GM21723 (cell line): ENCODE data around the gene NOXO1.
A peak's percentile ranks its signal among the peaks of the same experiment; 100 is the strongest.
"Not testable (repeated sequence)": the region's sequence is repeated elsewhere in the genome, so short reads cannot be mapped to it uniquely, and the experiment has no call there.

Experiments used
- ATAC-seq: cut with Tn5 transposase; IDR thresholded peaks from one replicate; pipeline ENCODE4 v1.9.1; 2021; ENCODE audit warnings: mild to moderate bottlenecking, moderate library complexity; ENCODE audit not compliant: unreplicated experiment

The NOXO1 gene

DNA sequence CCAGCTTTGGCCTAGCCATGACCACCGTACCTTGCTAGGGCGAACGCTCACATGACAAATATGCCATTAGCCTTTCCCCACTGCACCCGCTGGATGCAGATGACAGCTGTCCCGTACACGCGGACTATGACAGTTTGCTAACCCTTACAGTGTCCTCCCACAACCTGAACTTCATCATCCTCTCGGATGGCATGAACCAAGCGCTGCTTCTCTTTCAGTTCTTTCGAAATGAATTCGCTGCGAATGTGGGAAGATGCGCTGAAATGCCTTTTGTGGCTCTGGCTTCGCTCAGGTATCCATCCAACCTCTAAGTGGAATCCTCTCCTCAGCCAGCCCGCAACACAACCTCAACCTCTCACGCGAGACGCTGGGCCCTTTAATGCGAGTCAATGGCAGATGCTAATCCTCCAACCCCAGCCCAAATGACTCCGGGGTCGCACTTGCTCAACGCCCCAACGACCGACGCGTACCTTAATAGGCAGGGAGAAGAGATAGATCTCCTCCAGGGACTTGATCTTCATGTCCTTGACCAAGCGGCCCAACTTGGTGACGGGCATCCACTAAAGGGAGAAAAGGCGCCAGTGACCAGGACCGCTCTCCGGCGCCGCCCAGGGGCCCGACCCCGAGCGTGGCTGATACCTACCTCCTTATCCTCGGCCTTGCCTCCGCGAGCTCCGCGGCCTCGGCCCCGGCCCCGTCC is 17.3 kb downstream of the NOXO1 start:
- ATAC-seq: peak; percentile 10

DNA sequence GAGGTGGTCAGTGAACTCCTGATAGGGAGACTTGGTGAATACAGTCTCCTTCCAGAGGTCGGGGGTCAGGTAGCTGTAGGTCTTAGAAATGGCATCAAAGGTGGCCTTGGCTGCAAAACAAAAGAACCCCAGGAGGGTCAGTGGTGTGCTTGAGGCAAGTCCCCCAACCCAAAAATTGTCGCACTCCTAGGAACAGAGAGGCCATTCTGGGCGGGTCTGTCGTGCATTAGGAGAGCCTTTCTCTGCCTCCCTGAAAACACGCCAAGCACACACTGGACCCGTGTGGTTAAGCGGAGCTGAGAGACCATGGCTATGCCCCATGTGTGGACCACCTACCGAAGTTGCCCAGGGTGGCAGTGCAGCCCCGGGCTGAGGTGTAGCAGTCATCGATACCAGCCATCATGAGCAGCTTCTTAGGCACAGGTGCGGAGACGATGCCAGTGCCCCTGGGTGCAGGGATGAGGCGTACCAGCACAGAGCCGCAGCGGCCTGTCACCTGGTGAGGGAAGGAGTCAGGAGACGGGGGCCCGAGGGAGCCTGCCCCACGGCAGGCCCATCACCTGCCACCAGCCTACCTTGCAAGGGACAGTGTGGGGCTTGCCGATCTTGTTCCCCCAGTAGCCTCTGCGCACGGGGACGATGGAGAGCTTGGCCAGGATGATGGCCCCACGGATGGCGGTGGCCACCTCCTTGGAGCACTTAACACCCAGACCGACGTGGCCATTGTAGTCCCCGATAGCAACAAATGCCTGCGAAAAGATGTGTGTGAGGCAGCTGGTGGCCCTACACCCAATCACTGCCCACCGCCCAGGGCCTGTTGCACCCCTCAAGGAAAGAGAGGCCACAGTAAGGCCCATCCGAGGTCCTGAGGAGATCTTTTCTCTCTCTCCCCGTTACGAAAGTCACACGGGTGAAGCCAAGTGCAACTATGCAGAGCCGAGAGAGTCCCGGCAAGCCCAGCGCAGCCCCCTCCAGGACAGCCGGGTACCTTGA is 18.8 kb downstream of the NOXO1 start:
- not testable (repeated sequence) for ATAC-seq

DNA sequence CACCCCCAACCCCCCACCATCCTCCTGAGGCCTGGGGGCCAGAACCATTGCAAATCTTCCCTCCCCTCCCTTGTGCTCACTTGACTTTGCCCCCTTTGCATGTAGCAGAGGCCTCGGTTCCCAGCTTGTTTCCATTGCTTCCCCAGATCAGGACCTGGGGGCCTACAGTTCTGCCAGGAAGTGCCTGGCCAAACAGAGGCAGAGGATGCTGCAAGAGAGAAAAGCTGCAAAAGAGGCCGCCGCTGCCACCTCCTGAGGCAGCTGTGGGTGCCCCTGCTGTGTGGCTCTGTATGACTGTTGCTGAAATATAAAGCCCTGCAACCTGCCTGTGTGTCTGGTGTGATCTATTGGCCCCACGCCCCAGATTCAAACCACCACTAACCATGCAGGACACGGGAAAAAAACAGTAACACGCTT is 19.6 kb downstream of the NOXO1 start:
- ATAC-seq: no peak

DNA sequence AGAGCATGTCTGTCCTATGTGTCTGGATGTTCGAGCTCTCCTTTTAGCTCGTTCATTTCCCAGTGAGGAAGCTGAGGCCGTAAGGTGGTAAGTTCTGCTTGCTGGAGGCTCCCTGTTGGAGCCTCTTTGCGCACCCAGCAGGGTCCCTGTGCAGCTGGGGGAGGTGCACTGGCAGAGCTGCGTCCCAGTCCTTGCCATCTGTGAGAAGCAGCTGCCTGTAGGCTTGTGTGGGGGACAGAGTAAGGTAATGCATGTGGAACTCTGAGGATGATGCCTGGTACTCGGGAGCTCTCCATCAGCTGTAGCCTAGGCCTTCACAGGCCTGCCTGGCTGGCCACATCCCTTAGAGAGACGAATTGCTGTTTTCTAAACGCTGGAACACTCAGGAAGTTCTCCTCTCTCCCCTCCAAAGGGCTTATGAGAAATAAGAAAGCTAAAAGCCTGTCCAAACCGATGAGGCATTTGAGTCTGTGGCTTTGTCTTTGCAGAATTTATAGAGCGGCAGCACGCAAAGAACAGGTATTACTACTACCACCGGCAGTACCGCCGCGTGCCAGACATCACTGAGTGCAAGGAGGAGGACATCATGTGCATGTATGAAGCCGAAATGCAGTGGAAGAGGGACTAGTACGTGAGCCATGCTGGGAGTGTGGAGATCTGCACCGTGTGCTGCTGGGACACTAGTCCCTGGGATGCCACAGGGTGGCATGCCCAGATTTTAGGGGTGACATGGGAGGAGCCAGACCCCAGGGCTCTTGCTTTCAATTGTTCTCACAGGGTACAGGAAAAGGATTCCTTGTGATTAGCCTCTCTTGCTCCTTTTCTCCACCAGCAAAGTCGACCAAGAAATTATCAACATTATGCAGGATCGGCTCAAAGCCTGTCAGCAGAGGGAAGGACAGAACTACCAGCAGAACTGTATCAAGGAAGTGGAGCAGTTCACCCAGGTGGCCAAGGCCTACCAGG is 20.3 kb downstream of the NOXO1 start:
- ATAC-seq: no peak

DNA sequence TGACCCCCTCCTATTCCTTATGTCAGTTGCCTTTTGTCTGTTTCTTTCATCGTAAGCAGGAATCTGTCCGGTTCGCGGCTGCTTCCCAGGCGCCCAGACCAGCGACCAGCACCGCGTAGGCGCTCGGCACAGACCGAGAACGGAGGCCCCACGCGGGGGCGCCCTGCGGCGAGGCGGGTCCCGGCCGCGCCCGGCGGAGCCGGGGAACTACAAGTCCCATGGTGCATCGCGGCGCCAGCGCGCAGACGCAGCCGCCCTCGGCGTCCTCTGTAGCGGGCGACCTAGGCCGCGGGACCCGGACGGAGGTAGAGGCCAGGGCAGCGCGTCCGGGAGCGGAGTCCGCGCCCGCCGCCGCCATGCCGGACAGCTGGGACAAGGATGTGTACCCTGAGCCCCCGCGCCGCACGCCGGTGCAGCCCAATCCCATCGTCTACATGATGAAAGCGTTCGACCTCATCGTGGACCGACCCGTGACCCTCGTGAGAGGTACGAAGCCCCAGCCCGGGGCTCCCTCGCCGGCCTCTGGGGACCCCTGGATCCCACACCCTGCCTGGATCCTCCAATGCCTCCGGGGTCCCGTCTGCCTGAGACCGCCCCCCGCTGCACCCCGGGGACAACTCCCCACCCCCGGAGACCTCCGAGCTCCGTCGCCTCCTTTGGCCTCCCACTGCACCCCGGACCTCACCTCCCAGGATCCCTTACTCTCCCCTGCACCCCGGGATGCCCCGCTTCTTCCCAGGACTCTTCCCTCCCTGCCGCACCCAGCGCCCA is 21.8 kb downstream of the NOXO1 start, which contains the start of gene NDUFB10:
Gene NDUFB10, plus strand, starts transcription at position 270 of the 771 bp plus-strand sequence. Its CDS starts 87 bp downstream, at position 357.
- peak; percentile 64 for ATAC-seq

DNA sequence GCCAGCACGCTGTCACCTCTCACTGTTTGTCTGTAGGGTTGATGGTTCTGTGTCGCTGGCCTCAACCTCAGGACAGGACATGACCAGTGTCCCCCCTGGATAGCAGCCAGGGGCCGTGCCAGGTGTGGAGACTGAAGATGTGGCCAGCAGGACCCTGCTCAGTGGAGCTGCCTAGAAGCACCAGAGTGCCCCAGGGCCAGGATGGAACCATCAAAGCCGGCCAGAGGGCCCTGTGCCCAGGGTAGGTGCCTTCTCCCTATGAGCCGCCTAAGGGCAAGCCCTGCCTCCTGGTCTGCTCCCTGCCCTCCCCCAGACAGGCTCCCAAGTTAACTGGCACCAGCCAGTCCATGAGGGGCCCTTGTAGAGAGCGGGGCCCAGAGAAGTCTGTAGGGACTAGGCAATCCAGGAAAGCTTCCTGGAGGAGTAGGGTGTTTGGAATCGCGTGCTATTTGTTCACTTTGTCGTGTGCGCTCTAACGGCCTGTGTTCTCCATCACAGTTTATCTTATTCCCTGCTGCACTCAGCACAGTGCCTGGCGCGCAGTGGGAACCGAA is 22.5 kb downstream of the NOXO1 start:
- ATAC-seq: peak; percentile 6

DNA sequence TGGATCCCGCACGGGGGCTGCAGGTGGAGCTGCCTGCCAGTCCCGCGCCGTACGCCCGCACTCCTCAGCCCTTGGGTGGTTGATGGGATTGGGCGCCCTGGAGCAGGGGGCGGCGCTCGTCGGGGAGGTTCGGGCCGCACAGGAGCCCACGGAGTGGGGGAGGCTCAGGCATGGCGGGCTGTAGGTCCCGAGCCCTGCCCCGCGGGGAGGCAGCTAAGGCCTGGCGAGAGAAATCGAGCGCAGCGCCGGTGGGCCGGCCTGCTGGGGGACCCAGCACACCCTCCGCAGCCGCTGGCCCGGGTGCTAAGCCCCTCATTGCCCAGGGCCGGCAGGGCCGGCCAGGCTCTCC is 23.2 kb downstream of the NOXO1 start:
- not testable (repeated sequence) for ATAC-seq

DNA sequence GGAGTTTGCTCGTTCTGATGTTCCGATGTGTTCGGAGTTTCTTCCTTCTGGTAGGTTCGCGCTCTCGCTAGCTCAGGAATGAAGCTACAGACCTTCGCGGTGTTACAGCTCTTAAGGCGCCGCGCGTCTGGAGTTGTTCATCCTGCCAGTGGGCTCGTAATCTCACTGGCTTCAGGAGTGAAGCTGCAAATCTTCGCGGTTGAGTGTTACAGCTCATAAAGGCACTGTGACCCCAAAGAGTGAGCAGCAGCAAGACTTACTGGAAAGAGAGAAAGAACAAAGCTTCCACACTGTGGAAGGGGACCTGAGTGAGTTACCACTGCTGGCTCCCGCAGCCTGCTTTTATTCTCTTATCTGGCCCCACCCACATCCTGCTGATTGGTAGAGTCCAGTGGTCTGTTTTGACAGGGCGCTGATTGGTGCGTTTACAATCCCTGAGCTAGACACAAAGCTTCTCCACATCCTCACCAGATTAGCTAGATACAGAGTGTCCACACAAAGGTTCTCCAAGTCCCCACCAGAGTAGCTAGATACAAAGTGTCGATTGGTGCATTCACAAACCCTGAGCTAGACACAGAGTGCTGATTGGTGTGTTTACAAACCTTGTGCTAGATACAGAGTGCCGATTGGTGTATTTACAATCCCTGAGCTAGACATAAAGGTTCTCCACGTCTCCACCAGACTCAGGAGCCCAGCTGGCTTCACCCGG is 23.7 kb downstream of the NOXO1 start:
- not testable (repeated sequence) for ATAC-seq

DNA sequence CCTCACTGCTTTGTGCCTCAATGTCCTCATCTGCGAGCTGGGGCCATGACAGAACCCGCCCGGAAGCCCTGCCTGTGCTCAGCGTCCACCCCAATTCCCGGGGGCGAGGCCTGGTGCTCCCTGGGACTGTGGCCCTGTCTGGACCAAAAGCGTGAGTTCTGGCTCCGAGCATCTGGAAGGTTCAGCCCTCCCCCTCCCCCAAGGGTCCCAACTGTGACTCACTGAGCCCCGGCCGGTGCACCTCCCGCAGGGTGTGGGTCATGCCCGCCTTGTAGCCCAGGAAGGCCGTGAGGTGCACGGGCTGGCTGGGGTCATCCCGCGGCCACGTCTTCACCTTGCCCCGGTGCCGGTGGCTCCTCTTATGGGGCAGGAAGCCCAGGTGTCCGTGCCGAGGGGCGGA is 27.5 kb downstream of the NOXO1 start:
- ATAC-seq: no peak

DNA sequence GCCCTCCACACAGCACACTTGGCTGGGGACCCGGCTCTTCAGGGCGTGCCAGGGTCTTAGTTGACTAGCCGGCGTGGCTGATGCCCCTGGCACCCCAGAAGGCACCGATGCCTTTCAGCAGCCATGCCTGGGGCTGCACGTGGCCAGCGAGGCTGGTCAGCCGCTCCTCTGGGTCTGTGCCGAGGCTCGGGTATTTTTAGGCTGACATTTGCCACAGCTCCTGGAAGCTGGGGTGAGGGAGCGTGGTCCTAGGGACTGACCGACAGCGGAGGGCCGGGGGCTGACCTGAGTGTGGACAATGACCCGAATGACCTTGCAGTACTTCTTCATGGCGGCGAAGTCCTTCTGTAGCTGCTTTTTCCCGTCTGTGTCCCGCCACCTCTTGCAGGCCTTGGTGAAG is 30.7 kb downstream of the NOXO1 start:
- ATAC-seq: no peak

DNA sequence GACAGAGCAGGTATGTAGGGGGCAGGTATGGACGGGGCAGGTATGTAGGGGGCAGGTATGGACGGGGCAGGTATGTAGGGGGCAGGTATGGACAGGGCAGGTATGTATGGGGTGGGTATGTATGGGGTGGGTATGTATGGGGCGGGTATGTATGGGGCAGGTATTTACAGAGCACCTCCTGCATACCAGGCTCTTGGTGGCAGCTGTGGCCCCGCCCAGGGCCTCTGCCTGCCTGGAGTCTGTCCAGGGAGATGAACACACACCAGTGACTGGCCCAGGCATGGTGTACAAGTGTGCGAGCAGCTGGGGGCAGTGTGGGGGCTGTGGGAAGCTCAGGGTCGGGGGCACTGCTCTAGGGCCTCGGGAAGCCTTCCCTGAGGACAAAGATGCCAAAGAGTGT is 31.2 kb downstream of the NOXO1 start:
- ATAC-seq: no peak

DNA sequence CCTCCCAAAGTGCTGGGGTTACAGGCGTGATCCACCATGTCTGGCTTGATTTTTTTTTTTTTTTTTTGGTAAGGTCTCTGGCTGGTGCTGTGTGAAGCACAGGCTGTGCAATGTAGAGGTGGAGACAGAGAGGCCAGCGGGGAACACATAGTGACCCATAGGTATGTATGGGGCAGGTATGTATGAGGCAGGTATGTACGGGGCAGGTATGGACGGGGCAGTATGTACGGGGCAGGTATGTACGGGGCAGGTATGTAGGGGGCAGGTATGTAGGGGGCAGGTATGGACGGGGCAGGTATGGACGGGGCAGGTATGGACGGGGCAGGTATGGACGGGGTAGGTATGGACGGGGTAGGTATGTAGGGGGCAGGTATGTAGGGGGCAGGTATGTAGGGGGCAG is 31.8 kb downstream of the NOXO1 start:
- no peak for ATAC-seq

DNA sequence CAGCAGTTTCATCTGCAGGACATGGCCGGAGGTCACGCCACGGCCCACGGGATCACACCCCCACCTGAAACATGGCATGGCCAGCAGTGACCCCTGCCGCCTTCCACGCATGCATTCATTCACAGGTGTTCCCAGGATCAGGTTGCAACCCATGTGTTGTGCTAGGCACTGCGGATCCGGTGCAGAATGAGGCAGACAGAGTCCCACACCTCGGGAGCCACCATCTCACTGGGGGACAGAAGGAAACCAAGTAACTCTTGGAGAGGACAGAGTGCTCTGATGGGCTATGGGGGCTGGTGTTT is 33.9 kb downstream of the NOXO1 start:
- no peak for ATAC-seq

DNA sequence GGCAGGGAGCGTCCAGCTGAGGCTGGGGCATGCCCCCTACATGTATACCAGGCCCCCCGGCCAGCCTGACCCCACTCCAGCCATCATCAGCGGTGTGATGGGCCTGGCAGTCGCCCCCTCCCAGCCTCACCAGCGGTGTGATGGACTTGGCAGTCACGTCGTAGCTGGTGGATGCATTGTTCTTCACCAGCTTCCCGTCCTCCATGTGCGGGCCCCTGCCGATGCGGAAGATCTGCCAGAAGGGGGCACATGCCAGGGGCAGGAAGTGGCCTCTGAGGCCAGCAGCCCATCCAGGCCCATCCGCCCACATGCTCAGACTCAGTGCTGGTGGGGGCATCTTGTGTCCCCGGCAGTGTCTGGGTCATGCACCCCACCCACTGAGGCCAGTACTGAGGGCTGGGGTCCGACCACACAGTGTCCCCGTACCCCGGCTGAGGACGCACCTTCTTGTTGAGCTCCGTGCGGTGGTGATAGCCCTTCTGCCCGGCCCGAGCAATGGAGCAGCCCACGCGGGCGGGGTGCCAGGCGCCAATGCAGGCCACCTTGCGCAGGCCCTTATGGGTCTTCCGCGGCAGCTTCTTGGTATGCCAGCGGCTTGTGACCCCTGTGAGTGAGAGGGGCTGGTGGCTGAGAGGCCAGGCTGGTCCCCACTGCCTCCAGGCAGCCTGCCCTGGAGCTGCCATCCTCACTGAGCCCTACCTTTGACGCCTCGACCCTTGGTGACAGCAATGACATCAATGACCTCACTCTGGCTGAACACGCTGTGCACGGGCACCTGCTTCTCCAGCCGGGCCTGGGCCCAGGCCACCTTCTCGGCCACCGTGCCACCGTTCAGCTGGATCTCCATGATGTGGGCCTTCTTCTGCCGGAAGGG is 34.5 kb downstream of the NOXO1 start:
- ATAC-seq: no peak

DNA sequence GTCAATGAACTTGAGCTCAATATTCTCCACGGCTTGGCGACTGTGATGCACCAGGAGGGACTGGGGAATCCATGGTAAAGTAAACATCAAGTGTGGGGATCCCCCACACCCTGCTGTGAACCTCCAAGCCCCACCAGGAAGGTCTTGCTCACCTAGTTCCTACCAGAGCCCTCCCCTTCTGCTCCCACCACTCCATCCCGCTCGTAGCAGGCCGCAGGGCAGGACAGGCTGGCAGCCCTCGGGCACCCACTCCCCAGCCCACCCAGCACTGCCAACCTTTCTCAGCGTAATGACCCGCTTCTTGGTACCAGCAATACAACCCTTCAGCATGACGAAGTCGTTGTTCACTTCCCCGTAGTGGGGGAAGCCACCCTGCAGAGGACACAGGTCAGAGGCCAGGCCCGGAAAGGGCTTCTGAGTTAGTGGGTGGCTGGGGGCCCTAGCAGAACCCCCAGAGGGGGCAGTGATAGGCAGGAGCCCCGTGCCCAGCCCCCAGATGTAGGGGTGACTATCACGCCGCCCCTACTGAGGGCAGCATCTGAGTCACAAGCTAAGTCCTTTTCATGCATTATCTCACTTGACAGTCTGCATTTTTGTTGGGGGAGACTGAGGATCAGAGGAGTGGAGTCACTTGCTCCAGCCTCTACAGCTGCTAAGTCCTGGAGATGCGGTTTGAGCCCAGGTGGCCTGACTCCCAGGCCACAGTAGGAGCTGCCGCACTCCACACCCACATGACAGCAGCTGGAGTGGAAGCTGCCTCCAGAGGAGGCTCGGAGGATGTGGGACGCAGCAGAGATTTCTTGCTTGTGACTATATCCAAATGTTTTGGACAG is 35.5 kb downstream of the NOXO1 start:
- ATAC-seq: no peak

DNA sequence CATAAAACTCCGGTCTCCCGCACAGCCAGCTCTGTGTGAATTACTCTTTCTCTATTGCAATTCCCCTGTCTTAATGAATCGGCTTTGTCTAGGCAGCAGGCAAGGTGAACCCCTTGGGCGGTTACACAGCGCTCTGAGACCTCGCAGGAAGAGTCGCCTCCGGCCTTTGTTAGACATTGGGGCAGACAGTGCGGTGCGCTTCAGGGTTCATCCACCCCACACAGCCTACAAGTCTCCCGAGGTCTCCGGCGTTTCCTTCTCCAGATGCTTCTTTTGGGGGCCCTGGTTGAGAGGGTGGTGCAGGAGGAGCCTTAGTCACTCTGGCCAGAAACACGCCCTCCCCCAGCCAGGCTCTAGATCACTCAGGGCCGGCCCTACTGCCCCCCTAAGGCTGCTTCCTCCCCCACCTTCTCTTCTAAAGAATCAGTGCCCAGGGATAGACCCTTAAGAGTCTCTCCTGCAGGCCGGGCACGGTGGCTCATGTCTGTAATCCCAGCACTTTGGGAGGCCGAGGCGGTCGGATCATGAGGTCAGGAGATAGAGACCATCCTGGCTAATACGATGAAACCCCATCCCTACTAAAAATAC is 36.6 kb downstream of the NOXO1 start:
- no peak for ATAC-seq
